GM06990 (cell line): ENCODE measurements around the gene SIT1.

Source experiments
- DNase-seq: peaks from one replicate; pipeline ENCODE4 v3.0.0-alpha.2; 2011; ENCODE audit not compliant: insufficient read length; ENCODE audit errors: extremely low read depth
- H3K27me3 ChIP-seq: replicated peaks from 2 replicates; pipeline ENCODE4 v1.6.0; 2011; ENCODE audit warnings: low read length; ENCODE audit not compliant: control insufficient read depth, insufficient read depth
- H3K36me3 ChIP-seq: 2 replicates; pipeline ENCODE4 v1.5.1; 2011; ENCODE audit warnings: low read length; ENCODE audit not compliant: control insufficient read depth, insufficient read depth
- H3K4me3 ChIP-seq: replicated peaks from 2 replicates; pipeline ENCODE4 v1.5.1; 2011; ENCODE audit warnings: low read depth, mild to moderate bottlenecking, control low read depth, low read length
- CTCF ChIP-seq: IDR thresholded peaks from 2 replicates; pipeline ENCODE4 v1.5.1; 2011; ENCODE audit warnings: low read length, control low read depth, mild to moderate bottlenecking, inconsistent platforms; ENCODE audit not compliant: insufficient read depth, poor library complexity, severe bottlenecking

SIT1 gene

GRCh38 chr9:35667939-35668338 lies 17.2 kb upstream of the SIT1 start:
- no peaks in the 10 kb centered on the region; the same call in 1 of the 2 replicates for H3K36me3 ChIP-seq
- no peak overlapping the region for H3K4me3 ChIP-seq
- H3K27me3 ChIP-seq = no peaks in the 10 kb centered on the region
- DNase-seq = no peak
- no peak for TF ChIP-seq CTCF

- no peak for TF ChIP-seq CTCF
These were observed 15.8 kb upstream of the SIT1 start for GRCh38 chr9:35666549-35666948.

GRCh38 chr9:35666045-35666444 lies 15.3 kb upstream of the SIT1 start:
- no peak overlapping the region; the same call in 1 of the 2 replicates for H3K4me3 ChIP-seq
- DNase-seq = no peak
- no peak for TF ChIP-seq CTCF
- no peaks in the 10 kb centered on the region for H3K27me3 ChIP-seq
- H3K36me3 ChIP-seq = peaks cover 4% of the 10 kb centered on the region

More at GRCh38 chr9:35666549-35666948, 15.8 kb upstream of the SIT1 start:
- Histone ChIP-seq H3K27me3 (no peaks in the 10 kb centered on the region), H3K4me3 (no peak overlapping the region), H3K36me3 (peaks cover 3% of the 10 kb centered on the region; the same call in 1 of the 2 replicates)
- DNase-seq = no peak

- Histone ChIP-seq H3K36me3 (peaks cover 9% of the 10 kb centered on the region), H3K4me3 (peak overlapping the region; percentile 65), H3K27me3 (no peaks in the 10 kb centered on the region)
- DNase-seq = no peak
- no peak for TF ChIP-seq CTCF
These were observed 14.7 kb upstream of the SIT1 start for GRCh38 chr9:35665471-35665818.

GRCh38 chr9:35664531-35665470 lies 14.1 kb upstream of the SIT1 start, which contains the start of gene ARHGEF39:
Gene ARHGEF39, minus strand, starts transcription at chr9:35665195. Its CDS starts 26 bp downstream, at chr9:35665169.
- peaks cover 12% of the 10 kb centered on the region for H3K36me3 ChIP-seq
- no peaks in the 10 kb centered on the region for H3K27me3 ChIP-seq
- peak within 1 kb of the TSS; percentile 65 for H3K4me3 ChIP-seq
- peak; percentile 90 for DNase-seq
- TF ChIP-seq CTCF = peak; percentile 34
